Measurements from ENCODE around the gene KANSL2. TPM values are rescaled to one million over a fixed set of nuclear protein-coding genes. Genes with fewer than 3 reads are reported as not detected.
"Not testable (repeated sequence)": the region's sequence is repeated elsewhere in the genome, so short reads cannot be mapped to it uniquely, and the experiment has no call there.

The KANSL2 gene
- total and polyA plus RNA-seq, 8 donors, result 6.2 to 24.4 (median 12.4) TPM

DNA sequence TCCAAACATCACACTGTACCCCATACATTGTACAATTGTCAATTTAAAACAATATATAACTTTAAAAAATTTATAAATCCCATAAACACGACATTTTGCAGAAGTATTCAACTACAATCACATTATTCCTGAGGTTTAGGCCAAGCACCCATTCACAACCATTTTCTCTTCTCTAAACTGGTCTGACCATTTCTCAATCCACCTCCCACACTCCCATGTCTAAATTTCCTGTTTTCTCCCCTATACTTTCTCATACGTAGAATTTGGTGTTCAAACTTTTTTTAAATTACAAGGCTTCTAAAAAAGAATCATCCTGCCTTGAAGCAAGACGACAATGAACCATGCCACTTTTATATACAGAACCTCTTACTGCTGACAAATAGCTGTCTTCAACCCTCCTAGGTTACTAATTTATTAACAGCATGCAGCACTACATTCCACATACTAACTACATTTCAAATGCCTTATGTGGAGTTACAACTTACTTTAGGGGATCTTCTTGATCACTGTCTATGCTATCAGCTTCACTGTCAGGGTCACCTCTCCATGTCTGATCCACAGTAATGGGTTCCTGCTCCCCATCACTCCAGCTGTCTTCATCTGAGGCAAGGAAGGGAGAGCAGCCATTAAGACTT, 3.4 kb downstream of the KANSL2 start:
- Histone ChIP-seq H3K27me3 (no peaks in the 10 kb centered on the region), H3K4me3 (no peak overlapping the region), H3K4me1 (peaks cover 14 to 30% (median 24%) of the 10 kb centered on the region in 3 donors), H3K9me3 (no peaks in the 10 kb centered on the region), H3K36me3 (peaks cover 0 to 17% (median 10%) of the 10 kb centered on the region in 3 donors), H3K27ac (no peak overlapping the region)
- FAIRE-seq (no peak), ATAC-seq (no peak), DNase-seq (no peak)
- WGBS, 2 donors, result 60 to 76% methylated on average over 3 of the region's 3 CpGs
- TF ChIP-seq, protein P1, sequence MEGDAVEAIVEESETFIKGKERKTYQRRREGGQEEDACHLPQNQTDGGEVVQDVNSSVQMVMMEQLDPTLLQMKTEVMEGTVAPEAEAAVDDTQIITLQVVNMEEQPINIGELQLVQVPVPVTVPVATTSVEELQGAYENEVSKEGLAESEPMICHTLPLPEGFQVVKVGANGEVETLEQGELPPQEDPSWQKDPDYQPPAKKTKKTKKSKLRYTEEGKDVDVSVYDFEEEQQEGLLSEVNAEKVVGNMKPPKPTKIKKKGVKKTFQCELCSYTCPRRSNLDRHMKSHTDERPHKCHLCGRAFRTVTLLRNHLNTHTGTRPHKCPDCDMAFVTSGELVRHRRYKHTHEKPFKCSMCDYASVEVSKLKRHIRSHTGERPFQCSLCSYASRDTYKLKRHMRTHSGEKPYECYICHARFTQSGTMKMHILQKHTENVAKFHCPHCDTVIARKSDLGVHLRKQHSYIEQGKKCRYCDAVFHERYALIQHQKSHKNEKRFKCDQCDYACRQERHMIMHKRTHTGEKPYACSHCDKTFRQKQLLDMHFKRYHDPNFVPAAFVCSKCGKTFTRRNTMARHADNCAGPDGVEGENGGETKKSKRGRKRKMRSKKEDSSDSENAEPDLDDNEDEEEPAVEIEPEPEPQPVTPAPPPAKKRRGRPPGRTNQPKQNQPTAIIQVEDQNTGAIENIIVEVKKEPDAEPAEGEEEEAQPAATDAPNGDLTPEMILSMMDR (IDR thresholded peaks at IDR 0.05), result no peak
- intact Hi-C loops (cut with DNase I), result no loop called here

DNA sequence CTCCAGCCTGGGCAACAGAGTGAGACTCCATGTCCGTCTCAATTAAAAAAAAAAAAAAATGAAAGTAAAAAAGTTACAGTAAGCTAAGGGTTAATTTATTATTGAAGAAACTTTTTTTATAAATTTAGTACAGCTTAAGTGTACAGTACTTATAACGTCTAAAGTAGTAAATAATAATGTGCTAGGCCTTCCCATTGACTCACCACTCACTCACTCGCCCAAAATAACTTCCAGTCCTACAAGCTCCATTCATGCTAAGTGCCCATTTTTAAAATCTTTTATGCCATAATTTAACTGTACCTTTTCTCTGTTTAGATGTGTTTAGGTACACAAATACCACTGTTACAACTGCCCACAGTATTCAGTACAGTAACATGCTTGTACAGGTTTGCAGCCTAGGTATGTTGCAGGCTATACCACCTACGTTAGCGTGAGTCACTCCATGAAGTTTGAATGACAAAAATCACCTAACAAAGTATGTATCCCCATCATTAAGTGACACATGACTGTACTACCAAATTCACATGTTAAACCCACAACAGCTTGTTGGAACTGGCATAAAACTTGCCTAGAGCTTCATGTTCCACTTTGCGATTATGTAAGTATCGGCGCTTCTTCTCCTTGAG, 10.7 kb downstream of the KANSL2 start:
- Histone ChIP-seq H3K9me3 (no peaks in the 10 kb centered on the region), H3K36me3 (peaks cover 14 to 83% (median 49%) of the 10 kb centered on the region in 3 donors), H3K4me3 (no peak overlapping the region), H3K27ac (no peak overlapping the region), H3K4me1 (no peaks in the 10 kb centered on the region), H3K27me3 (no peaks in the 10 kb centered on the region)
- ATAC-seq (no peak), DNase-seq (no peak), FAIRE-seq (no peak)
- TF ChIP-seq, protein P1 (IDR thresholded peaks at IDR 0.05), result no peak
- intact Hi-C loops (cut with DNase I), result no loop called here
- 88% methylated on average over 8 of the region's 8 CpGs for WGBS, 2 donors

DNA sequence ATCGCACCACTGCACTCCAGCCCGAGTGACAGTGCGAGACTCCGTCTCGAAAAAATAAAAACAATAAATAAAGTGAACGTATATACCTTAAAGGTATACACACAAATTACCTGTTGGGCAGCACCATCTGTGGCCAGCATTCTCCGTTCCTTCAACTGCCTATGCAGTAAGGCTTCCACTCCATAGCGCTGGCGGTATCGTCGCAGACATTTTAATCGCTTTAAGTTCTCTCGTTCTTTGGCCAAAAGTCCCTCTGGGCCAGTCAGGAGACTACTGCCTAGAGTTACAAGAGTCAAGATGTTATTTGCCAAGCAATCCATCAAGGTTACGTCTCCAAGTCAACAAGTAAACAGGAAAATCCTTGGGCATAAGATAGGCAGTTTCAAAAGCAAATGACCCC, 13.0 kb downstream of the KANSL2 start:
- H3K4me1 ChIP-seq, result no peaks in the 10 kb centered on the region
- WGBS, 2 donors, result 87 to 88% methylated on average over 14 of the region's 14 CpGs
- ATAC-seq (no peak), DNase-seq (no peak), FAIRE-seq (no peak)
- no peak overlapping the region for H3K4me3 ChIP-seq
- peaks cover 14 to 95% (median 55%) of the 10 kb centered on the region in 3 donors for H3K36me3 ChIP-seq
- TF ChIP-seq, protein P1 (IDR thresholded peaks at IDR 0.05), result no peak
- no peak overlapping the region for H3K27ac ChIP-seq
- H3K27me3 ChIP-seq, result no peaks in the 10 kb centered on the region
- H3K9me3 ChIP-seq, result no peaks in the 10 kb centered on the region
- intact Hi-C loops (cut with DNase I), result no loop called here

DNA sequence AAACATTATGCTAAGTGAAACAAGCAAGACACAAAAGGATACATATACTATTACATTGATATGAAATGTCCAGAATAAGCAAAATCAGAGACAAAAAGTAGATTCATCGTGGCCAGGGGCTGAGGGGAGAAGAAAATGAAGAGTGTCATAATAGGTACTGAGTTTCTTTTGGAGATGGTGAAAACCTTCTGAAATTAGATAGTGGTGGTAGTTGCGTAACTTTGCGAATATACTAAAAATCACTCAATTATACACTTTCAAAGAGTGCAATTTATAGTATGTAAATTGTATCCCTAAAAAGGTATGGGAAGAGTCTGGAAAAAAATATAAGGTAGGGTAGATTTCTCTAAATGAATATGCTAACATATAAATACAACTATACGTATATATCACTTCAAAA, 22.2 kb downstream of the KANSL2 start:
- Histone ChIP-seq H3K9me3 (no peaks in the 10 kb centered on the region), H3K27me3 (no peaks in the 10 kb centered on the region), H3K27ac (no peak overlapping the region), H3K4me3 (no peak overlapping the region), H3K4me1 (no peaks in the 10 kb centered on the region), H3K36me3 (peaks cover 3 to 66% (median 11%) of the 10 kb centered on the region in 3 donors)
- ATAC-seq (no peak), FAIRE-seq (no peak), DNase-seq (no peak)
- 95 to 96% methylated on average over 4 of the region's 4 CpGs for WGBS, 2 donors
- intact Hi-C loops (cut with DNase I), result no loop called here
- TF ChIP-seq, protein P1 (IDR thresholded peaks at IDR 0.05), result no peak

DNA sequence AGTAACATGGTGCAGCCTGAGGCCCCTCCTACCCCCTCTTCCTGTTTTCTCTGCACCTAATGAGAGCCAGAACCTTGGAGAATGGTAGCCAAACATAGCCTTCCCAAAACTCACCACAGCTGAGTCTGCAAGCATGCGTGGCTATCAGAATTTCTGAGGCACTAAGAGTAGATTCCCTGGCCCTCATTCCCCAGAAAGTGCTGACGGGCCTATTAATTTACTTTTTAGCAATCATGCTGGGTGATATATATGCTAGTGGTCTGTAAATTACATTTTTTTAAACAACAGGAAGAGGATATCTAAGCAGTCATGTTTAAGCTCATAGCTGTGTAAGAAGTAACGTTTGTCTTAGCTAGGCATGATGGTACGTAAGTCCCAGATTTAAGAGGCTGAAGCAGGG, 30.4 kb downstream of the KANSL2 start:
- TF ChIP-seq, protein P1 (IDR thresholded peaks at IDR 0.05), result no peak
- H3K27me3 ChIP-seq, result no peaks in the 10 kb centered on the region
- no peak overlapping the region for H3K27ac ChIP-seq
- H3K36me3 ChIP-seq, result peaks cover 3 to 49% (median 20%) of the 10 kb centered on the region in 3 donors
- intact Hi-C loops (cut with DNase I), result no loop called here
- WGBS, 2 donors, result 77 to 81% methylated on average over 4 of the region's 4 CpGs
- no peak overlapping the region for H3K4me3 ChIP-seq
- H3K4me1 ChIP-seq, result no peaks in the 10 kb centered on the region
- FAIRE-seq (no peak), DNase-seq (no peak), ATAC-seq (no peak)
- no peaks in the 10 kb centered on the region for H3K9me3 ChIP-seq

DNA sequence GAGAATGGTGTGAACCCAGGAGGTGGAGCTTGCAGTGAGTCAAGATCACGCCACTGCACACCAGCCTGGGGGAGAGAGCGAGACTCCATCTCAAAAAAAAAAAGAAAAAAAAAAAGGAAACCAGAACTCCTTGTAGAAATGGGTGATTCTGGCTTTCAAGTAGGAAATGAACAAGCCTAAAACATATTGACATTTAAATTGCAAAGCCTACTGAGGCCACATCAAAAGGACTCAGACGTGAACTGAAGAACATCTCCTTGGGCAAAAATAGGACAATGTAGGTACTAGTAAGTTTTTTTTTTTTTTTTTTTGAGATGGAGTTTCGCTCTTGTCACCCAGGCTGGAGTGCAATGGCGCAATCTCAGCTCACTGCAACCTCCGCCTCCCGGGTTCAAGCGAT, 36.7 kb downstream of the KANSL2 start:
- H3K27me3 ChIP-seq; DNase-seq; ATAC-seq; H3K4me3 ChIP-seq; H3K36me3 ChIP-seq; FAIRE-seq; intact Hi-C loops (cut with DNase I); H3K4me1 ChIP-seq; H3K9me3 ChIP-seq; H3K27ac ChIP-seq: not testable (repeated sequence)
- WGBS, 2 donors, result 96 to 98% methylated on average over 7 to 8 of the region's 8 CpGs

Measured in pancreas (tissue), 10 donors.